Erythroblast (primary cell): ENCODE measurements around the gene PNPLA3.

Source experiments
- GATA1 ChIP-seq: IDR thresholded peaks from 2 replicates; pipeline ENCODE4 v1.6.1; 2011; ENCODE audit warnings: low read depth, mild to moderate bottlenecking, control low read depth, low read length, moderate library complexity
- POLR2A ChIP-seq: IDR thresholded peaks from 2 replicates; pipeline ENCODE4 v1.6.1; 2011; ENCODE audit warnings: mild to moderate bottlenecking, low read length

- TF ChIP-seq POLR2A: no peak
- TF ChIP-seq GATA1: no peak
Observed at GRCh38 chr22:43900206-43900605, 23.4 kb upstream of the PNPLA3 start.
